Measurements from ENCODE around the gene KLHL40. TPM values are rescaled to one million over a fixed set of nuclear protein-coding genes. Genes with fewer than 3 reads are reported as not detected.

The KLHL40 gene
- total and polyA plus RNA-seq, 2 donors (not counting 3 experiments of a cell fraction or from before 2014, with no cell fraction given), result not detected

GRCh38 chr3:42701371-42702065 lies 16.2 kb downstream of the KLHL40 start:
- BruUV-seq (replicated peaks), result no TSS peak
- Histone ChIP-seq H3K9me3 (replicated peaks; ENCODE audit: control insufficient read depth, insufficient read depth, low read length) (no peaks in the 10 kb centered on the region), H3K4me2 (ENCODE audit: insufficient read depth, low read length) (no peak overlapping the region), H3K36me3 (ENCODE audit: control insufficient read depth in 2 of 2, extremely low read depth in 1 of 2, insufficient read depth in 2 of 2, low read length in 2 of 2) (no peaks in the 10 kb centered on the region), H3K9me1 (replicated peaks; ENCODE audit: control insufficient read depth, extremely low read depth, insufficient read depth, low read length) (no peaks in the 10 kb centered on the region), H3K79me2 (ENCODE audit: control insufficient read depth, insufficient read depth, low read length) (no peaks in the 10 kb centered on the region), H4K20me1 (replicated peaks; ENCODE audit: control insufficient read depth, extremely low read depth, insufficient read depth, low read length) (no peaks in the 10 kb centered on the region), H3K27ac (ENCODE audit: insufficient read depth, low read depth, low read length) (no peak overlapping the region), H3K27me3 (ENCODE audit: control insufficient read depth in 2 of 2, insufficient read depth in 2 of 2, low read length in 2 of 2) (no peaks in the 10 kb centered on the region), H3K4me1 (ENCODE audit: control insufficient read depth, extremely low read depth, insufficient read depth, low read length) (no peaks in the 10 kb centered on the region), H3K4me3 (replicated peaks in 1 of 3; ENCODE audit: insufficient read depth in 1 of 3, low read depth in 1 of 3, low read length in 3 of 3) (no peak overlapping the region), H3K9ac (replicated peaks; ENCODE audit: extremely low read depth, insufficient read depth, low read length) (no peak overlapping the region), H2AFZ (ENCODE audit: low read depth, low read length) (no peak overlapping the region)
- no peak for TF ChIP-seq POLR2A (IDR thresholded peaks at IDR 0.05; ENCODE audit: low read depth, low read length)
- TF ChIP-seq CTCF (IDR thresholded peaks at IDR 0.05; ENCODE audit: extremely low read depth in 1 of 2, insufficient read depth in 1 of 2, low read depth in 1 of 2, low read length in 2 of 2), result no peak
- TF ChIP-seq MAX (IDR thresholded peaks at IDR 0.05; ENCODE audit: insufficient read depth, insufficient read length), result no peak
- no peak for TF ChIP-seq FOS (IDR thresholded peaks at IDR 0.05; ENCODE audit: borderline replicate concordance, insufficient read depth, low read length)
- no peak for TF ChIP-seq POLR2AphosphoS5 (IDR thresholded peaks at IDR 0.05; ENCODE audit: insufficient read depth, low read depth, low read length)
- TF ChIP-seq MYC (IDR thresholded peaks at IDR 0.05; ENCODE audit: low read depth, low read length), result no peak
- no peak for TF ChIP-seq EZH2 (IDR thresholded peaks at IDR 0.05; ENCODE audit: borderline replicate concordance, low read depth, low read length, severe bottlenecking)
- no peak for TF ChIP-seq GATA2 (IDR thresholded peaks at IDR 0.05; ENCODE audit: insufficient read depth, insufficient read length, low read depth, low read length)
- TF ChIP-seq JUN (IDR thresholded peaks at IDR 0.05; ENCODE audit: borderline replicate concordance, insufficient read depth, insufficient read length, low read depth), result no peak
- POLR2A ChIA-PET, result no interaction called here
- dilution Hi-C loops (cut with MboI; ENCODE audit: extremely low pct_ligation_motif_present, low sequenced_read_pairs), result no loop called here
- intact Hi-C loops (cut with micrococcal nuclease), result no loop called here
- FAIRE-seq (no peak), DNase-seq (ENCODE audit: low read depth, low spot score) (peak; percentile 15)
- CTCF ChIA-PET, result interaction anchor here (1.2 kb wide), 1 partner anchor 43 kb away, joined by 3 read pairs; no protein-coding TSS in a partner anchor
